H7 (cell line): ENCODE data around the gene FUBP3. TPM values are rescaled to one million over a fixed set of nuclear protein-coding genes. Genes with fewer than 3 reads are reported as not detected.
"Not testable (repeated sequence)": the region's sequence is repeated elsewhere in the genome, so short reads cannot be mapped to it uniquely, and the experiment has no call there.

Source experiments
- DNase-seq: peaks from one replicate; pipeline ENCODE4 v3.0.0; 2012
- H3K27me3 ChIP-seq: 2 replicates; pipeline ENCODE4 v1.6.0; 2011; ENCODE audit warnings: mild to moderate bottlenecking, low read length; ENCODE audit not compliant: control insufficient read depth, insufficient read depth
- H3K36me3 ChIP-seq: replicated peaks from 2 replicates; pipeline ENCODE4 v1.5.1; 2011; ENCODE audit warnings: low read length; ENCODE audit not compliant: control insufficient read depth, insufficient read depth
- H3K4me3 ChIP-seq: 2 replicates; pipeline ENCODE4 v1.5.1; 2011; ENCODE audit warnings: low read depth, mild to moderate bottlenecking, control low read depth, low read length, moderate library complexity; ENCODE audit not compliant: insufficient read depth
- total RNA-seq: library from RNA; depleted of rRNA; stranded (reverse); fragments of >200 nt; shearing (Covaris generic); gene quantifications from 2 replicates; pipeline ENCODE4 v1.2.3, GENCODE V29; 2014; rRNA removed

FUBP3 gene
- total RNA-seq, 1 experiment from 2014 or later, result 43.9 TPM

DNA sequence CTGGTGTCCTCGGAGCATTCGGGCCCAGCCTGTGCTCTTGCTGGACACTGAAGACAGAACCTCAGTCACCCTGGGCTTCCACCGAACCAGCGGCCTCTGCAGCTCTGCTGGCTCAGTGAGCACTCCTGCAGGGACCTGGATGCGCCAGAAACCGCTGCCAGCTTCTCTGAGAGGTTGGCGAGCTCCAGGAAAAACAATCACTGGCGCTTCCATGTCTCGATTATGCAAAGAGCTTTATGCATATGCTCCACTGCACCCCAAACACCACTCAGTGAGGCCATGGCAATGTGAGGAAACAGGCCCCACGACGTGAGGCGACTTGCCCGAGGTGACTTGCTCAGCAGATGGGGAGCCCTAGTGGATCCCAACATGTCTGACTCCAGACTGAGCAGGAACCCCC, 96.0 kb downstream of the FUBP3 start:
- H3K27me3 ChIP-seq, result peaks cover 17% of the 10 kb centered on the region
- no peaks in the 10 kb centered on the region for H3K36me3 ChIP-seq
- no peak overlapping the region for H3K4me3 ChIP-seq
- DNase-seq, result no peak

DNA sequence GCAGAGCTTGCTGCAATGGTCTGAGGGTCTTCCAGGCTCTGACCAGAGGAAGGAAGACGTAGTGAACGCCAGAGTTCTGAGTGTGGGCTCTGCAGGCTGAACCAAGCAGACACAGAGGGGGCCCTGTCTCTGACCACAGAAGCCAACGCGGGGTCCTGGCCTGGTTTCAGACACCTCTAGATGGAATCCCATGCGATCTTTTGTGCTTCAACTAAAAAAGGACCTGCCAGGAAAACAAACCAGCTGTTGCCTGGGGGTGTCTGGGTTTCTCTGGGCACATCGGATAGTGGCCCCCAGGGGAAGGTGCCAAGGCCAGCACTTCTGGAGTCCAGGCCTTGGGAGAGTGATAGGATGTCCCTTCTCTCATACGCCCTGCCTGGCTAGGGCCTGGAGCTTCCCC, 97.9 kb downstream of the FUBP3 start:
- Histone ChIP-seq H3K27me3 (peaks cover 31% of the 10 kb centered on the region), H3K4me3 (no peak overlapping the region), H3K36me3 (no peaks in the 10 kb centered on the region)
- peak; percentile 33 for DNase-seq

GRCh38 chr9:130680836-130681768, 101.7 kb downstream of the FUBP3 start:
- Histone ChIP-seq H3K27me3 (peaks cover 34% of the 10 kb centered on the region), H3K4me3 (peak overlapping the region; percentile 69), H3K36me3 (no peaks in the 10 kb centered on the region)
- DNase-seq, result peak; percentile 94

DNA sequence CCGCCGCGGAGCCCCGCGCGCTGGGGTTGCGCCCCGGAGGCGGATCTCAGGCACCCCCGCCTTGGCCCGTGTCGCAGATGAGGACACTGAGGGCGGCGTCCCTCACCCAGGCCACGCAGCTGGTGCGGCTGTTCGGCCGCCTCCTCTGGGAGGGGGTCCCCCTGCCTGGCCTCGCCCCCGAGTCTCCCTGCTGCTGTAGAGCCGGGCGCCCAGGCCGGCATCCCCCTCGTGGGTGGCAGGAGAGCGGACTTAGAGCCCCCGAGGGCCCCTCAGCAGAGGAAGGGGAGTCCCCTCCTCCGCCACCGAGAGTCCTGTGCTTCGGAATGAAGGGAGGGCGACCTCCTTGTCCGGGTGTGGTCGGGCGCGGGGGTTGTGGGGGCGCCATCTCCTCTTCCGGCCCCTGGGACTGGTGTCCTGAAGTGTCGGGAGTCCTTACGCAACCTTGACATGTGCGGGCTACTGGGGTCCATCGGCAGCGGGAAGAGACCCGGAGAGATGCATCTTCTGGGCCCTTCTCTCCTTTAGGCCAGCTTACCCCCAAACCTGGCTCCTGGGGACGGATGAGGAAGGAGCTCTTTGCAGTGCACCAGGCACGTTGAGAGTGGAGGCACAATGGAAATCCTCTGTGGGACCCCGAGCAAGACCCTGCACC, 102.5 kb downstream of the FUBP3 start:
- peak; percentile 88 for DNase-seq
- Histone ChIP-seq H3K27me3 (peaks cover 34% of the 10 kb centered on the region), H3K36me3 (no peaks in the 10 kb centered on the region), H3K4me3 (peak overlapping the region; percentile 60)

GRCh38 chr9:130682421-130683121, 103.2 kb downstream of the FUBP3 start:
- peaks cover 34% of the 10 kb centered on the region for H3K27me3 ChIP-seq
- peak; percentile 90 for DNase-seq
- H3K4me3 ChIP-seq, result peak overlapping the region; percentile 60
- H3K36me3 ChIP-seq, result no peaks in the 10 kb centered on the region

DNA sequence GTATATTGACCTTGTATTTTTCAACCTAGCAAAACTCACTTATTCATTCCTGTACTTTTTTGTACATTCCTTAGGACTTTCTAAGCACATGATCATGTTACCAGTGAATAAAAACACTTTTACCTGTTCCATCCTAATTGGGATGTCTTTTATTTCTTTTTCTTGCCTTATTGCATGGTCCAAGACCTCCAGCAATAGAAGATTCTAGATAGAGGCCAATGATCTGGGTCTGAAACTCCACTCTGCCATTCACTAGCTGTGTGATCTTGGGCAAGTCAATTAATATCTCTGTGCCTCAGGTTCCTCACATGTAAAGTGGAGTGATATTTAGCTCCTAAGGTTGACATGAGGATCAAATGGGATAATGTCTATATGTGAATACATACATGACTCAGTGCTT, 105.7 kb downstream of the FUBP3 start:
- DNase-seq, result no peak
- no peaks in the 10 kb centered on the region for H3K36me3 ChIP-seq
- peaks cover 20% of the 10 kb centered on the region for H3K27me3 ChIP-seq

GRCh38 chr9:130685945-130686344, 106.6 kb downstream of the FUBP3 start:
- DNase-seq, H3K4me3 ChIP-seq, H3K36me3 ChIP-seq: not testable (repeated sequence)
- H3K27me3 ChIP-seq, result peaks cover 13% of the 10 kb centered on the region

More for the DNA sequence above, 105.7 kb downstream of the FUBP3 start:
- H3K4me3 ChIP-seq, result no peak overlapping the region

DNA sequence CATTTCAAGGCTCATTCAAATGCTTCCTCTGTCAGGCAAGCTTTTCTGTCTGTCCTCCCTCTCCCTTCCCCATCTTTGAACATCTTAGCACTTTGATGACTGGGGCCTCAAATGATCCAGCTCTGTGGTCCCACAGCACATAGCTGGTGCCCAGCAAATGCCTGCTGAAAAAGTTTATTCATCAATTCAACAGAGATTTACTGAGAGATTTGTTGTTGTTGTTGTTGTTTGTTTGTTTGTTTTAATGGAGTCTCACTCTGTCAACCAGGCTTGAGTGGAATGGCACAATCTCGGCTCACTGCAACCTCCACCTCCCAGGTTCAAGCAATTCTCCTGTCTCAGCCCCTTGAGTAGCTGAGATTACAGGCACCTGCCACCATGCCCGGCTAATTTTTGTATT, 108.2 kb downstream of the FUBP3 start:
- H3K27me3 ChIP-seq, result no peaks in the 10 kb centered on the region; the same call in 1 of the 2 replicates
- no peak for DNase-seq
- H3K4me3 ChIP-seq, result no peak overlapping the region
- no peaks in the 10 kb centered on the region for H3K36me3 ChIP-seq

Other genes starting within 250 kb of the FUBP3 start
- 77.0 and 81.5 TPM in 2 replicates for gene ASS1, start 134.6 kb upstream of the FUBP3 start, total RNA-seq
- gene PRDM12, start 85.0 kb downstream of the FUBP3 start, total RNA-seq, result 0.11 and 0.31 TPM in 2 replicates
- gene EXOSC2, start 114.2 kb downstream of the FUBP3 start, total RNA-seq, result 53.1 and 61.9 TPM in 2 replicates